HCT116 (cell line): Measurements from ENCODE around the gene ZNF836. TPM values are rescaled to one million over a fixed set of nuclear protein-coding genes. Genes with fewer than 3 reads are reported as not detected.

Experiments used
- ATAC-seq: fragments of 200-7000 bp; cut with Tn5 transposase; 2 replicates; pipeline ENCODE4 v1.9.1; 2020; ENCODE audit warnings: mild to moderate bottlenecking, moderate library complexity
- BruUV-seq: library from RNA; stranded (reverse); fragments of 400-500 nt; replicated peaks from 2 replicates; lab custom pipeline; 2021; lab: Mats Ljungman, UMichigan
- CTCF ChIA-PET: fragments of 300-600 bp; sonication (Branson Sonifier 250); formaldehyde crosslinking; loops from one replicate; lab custom pipeline; 2021; ENCODE audit warnings: antibody characterized with exemption; lab: Charles Lee
- POLR2A ChIA-PET: fragments of 300-600, 350-600 bp; sonication (Branson Sonifier 250); formaldehyde crosslinking; loops from one replicate; lab custom pipeline; 2021; ENCODE audit warnings: antibody characterized with exemption; lab: Charles Lee
- RAD21 ChIA-PET, 2 experiments: fragments of 300-600 bp; sonication (Branson Sonifier 250); formaldehyde crosslinking; loops; one replicate each; lab custom pipeline; 2023; ENCODE audit warnings: low total read pairs in 2 of 2; ENCODE audit not compliant: uncharacterized antibody in 2 of 2, unreplicated experiment in 2 of 2, low non-redundant PET in 1 of 2; lab: Charles Lee
- DNase-seq: peaks from one replicate; pipeline ENCODE4 v3.0.0-alpha.2; 2010; ENCODE audit warnings: low read depth, low spot score
- H2AFZ ChIP-seq: fragments of 200-600 bp; shearing (Covaris generic), sonication (generic); 2 replicates; pipeline ENCODE4 v1.6.1; 2017; ENCODE audit warnings: low read depth, mixed run types, mixed read lengths, antibody characterized with exemption, low read length; ENCODE audit not compliant: poor library complexity, severe bottlenecking
- H3K27ac ChIP-seq: 2 replicates; pipeline ENCODE4 v1.5.1; 2012; ENCODE audit warnings: low read depth, low read length
- H3K27me3 ChIP-seq: fragments of 200-600 bp; sonication (generic); 2 replicates; pipeline ENCODE4 v1.6.1; 2016; ENCODE audit warnings: mixed run types, low read length, mixed read lengths; ENCODE audit not compliant: insufficient read depth
- H3K36me3 ChIP-seq, 2 experiments: fragments of 200-500 bp in 1 of 2; fragments of 200-600 bp in 1 of 2; sonication (Bioruptor generic) in 1 of 2; sonication (generic) in 1 of 2; 2 replicates each; pipeline versions ENCODE4 v1.5.1 to v1.6.1; 2014 to 2016; ENCODE audit warnings: low read length in 2 of 2, inconsistent platforms in 1 of 2, mixed read lengths in 1 of 2, mixed run types in 1 of 2; ENCODE audit not compliant: insufficient read depth in 2 of 2, control insufficient read depth in 1 of 2
- H3K4me1 ChIP-seq, 2 experiments: fragments of 200-600 bp in 1 of 2; sonication (generic) in 1 of 2; 2 replicates each; pipeline versions ENCODE4 v1.5.1 to v1.6.1; 2012 to 2017; ENCODE audit warnings: low read length in 2 of 2, inconsistent platforms in 1 of 2, mild to moderate bottlenecking in 1 of 2, mixed read lengths in 1 of 2, mixed run types in 1 of 2, moderate library complexity in 1 of 2; ENCODE audit not compliant: insufficient read depth in 2 of 2, control insufficient read depth in 1 of 2
- H3K4me2 ChIP-seq: fragments of 200-600 bp; sonication (generic); 2 replicates; pipeline ENCODE4 v1.6.1; 2017; ENCODE audit warnings: mixed run types, low read length, mixed read lengths
- H3K4me3 ChIP-seq, 2 experiments: fragments of 200-600 bp in 1 of 2; sonication (generic) in 1 of 2; replicated peaks in 1 of 2; 2 replicates each; pipeline ENCODE4 v1.5.1; 2011 to 2016; ENCODE audit warnings: low read length in 2 of 2, control low read depth in 1 of 2, low read depth in 1 of 2, mild to moderate bottlenecking in 1 of 2, mixed read lengths in 1 of 2, mixed run types in 1 of 2
- H3K79me2 ChIP-seq: fragments of 200-600 bp; sonication (generic); 2 replicates; pipeline ENCODE4 v1.6.1; 2017; ENCODE audit warnings: mild to moderate bottlenecking, mixed run types, low read length, moderate library complexity, mixed read lengths; ENCODE audit not compliant: insufficient read depth
- H3K9ac ChIP-seq: fragments of 200-600 bp; sonication (generic); 2 replicates; pipeline ENCODE4 v1.6.1; 2016; ENCODE audit warnings: low read length, mixed read lengths
- H3K9me2 ChIP-seq: fragments of 200-600 bp; sonication (generic), shearing (Covaris generic); 2 replicates; pipeline ENCODE4 v1.6.1; 2017; ENCODE audit warnings: mixed run types, mild to moderate bottlenecking, moderate library complexity; ENCODE audit not compliant: insufficient read depth
- H3K9me3 ChIP-seq, 2 experiments: fragments of 200-500 bp in 1 of 2; fragments of 200-600 bp in 1 of 2; sonication (Bioruptor generic) in 1 of 2; sonication (generic) in 1 of 2; 2 replicates each; pipeline ENCODE4 v1.6.1; 2014 to 2017; ENCODE audit warnings: low read length in 2 of 2, mixed read lengths in 2 of 2, inconsistent platforms in 1 of 2, low read depth in 1 of 2, mild to moderate bottlenecking in 1 of 2, mixed run types in 1 of 2, moderate library complexity in 1 of 2; ENCODE audit not compliant: control insufficient read depth in 1 of 2, insufficient read depth in 1 of 2
- H4K20me1 ChIP-seq: fragments of 200-600 bp; sonication (generic), shearing (Covaris generic); 2 replicates; pipeline ENCODE4 v1.6.1; 2017; ENCODE audit warnings: mixed run types, mild to moderate bottlenecking, moderate library complexity; ENCODE audit not compliant: insufficient read depth
- EZH2 ChIP-seq: fragments of 200-600 bp; sonication (generic); IDR thresholded peaks from 2 replicates; pipeline ENCODE4 v1.6.1; 2017; ENCODE audit warnings: antibody characterized with exemption, mixed run types
- EZH2phosphoT487 ChIP-seq: fragments of 200-600 bp; IDR thresholded peaks from 2 replicates; pipeline ENCODE4 v1.6.1; 2018; ENCODE audit warnings: antibody characterized with exemption, borderline replicate concordance
- SP1 ChIP-seq: IDR thresholded peaks from 2 replicates; pipeline ENCODE4 v1.6.1; 2012; ENCODE audit warnings: low read depth
- intact Hi-C: fragments of 100-400 bp; cut with micrococcal nuclease; formaldehyde crosslinking; loops from 2 replicates; pipeline ENCODE4 v1.10.0; 2022
- total RNA-seq: library from RNA; stranded (reverse); gene quantifications from one replicate; pipeline ENCODE4 v1.2.1, GENCODE V29; 2021; ENCODE audit not compliant: unreplicated experiment
- TF ChIP-seq, protein P1 (sequence below), 3 experiments: fragments of 200-600 bp in 1 of 3; sonication (generic) in 1 of 3; IDR thresholded peaks in 2 of 3; conservative IDR thresholded peaks in 1 of 3; 2 replicates each; pipeline ENCODE4 v1.5.1; 2012 to 2017; ENCODE audit warnings: low read depth in 2 of 3, low read length in 2 of 3, antibody characterized with exemption in 1 of 3, borderline replicate concordance in 1 of 3, control low read depth in 1 of 3, mild to moderate bottlenecking in 1 of 3, mixed read lengths in 1 of 3, mixed run types in 1 of 3, moderate library complexity in 1 of 3; ENCODE audit not compliant: insufficient read depth in 1 of 3
- TF ChIP-seq, protein P2 (sequence below): IDR thresholded peaks from 2 replicates; pipeline ENCODE4 v1.6.1; 2011; ENCODE audit warnings: mild to moderate bottlenecking, low read length, moderate library complexity; ENCODE audit not compliant: insufficient replicate concordance; ENCODE audit errors: extremely low read depth

ZNF836 gene
- total RNA-seq, 1 experiment from 2014 or later, result not detected

DNA sequence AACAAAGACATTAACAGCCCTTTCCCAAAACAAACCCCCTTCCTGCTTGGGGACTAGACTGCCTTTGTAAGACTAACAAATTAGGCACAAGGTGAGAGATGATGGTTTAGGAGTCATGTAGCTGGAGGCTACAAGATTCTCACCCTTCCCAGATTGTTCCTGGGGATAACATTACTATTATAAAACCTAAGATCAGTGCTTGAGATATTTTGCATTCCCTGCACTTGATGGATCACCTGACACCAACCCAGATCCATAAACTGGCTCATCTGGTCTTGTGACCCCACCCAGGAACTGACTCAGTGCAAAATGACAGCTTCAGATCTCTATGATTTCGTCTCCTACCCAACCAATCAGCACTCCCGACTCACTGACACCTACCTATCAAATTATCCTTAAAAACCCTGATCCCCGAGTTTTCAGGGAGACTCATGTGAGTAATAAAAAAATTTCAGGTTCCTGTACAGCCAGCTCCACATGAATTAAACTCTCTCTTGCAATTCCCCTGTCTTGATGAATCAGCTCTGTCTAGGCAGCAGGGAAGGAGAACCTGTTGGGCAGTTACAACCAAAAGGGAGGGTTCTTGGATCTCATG lies 29.3 kb downstream of the ZNF836 start:
- DNase-seq (no peak), ATAC-seq (no peak)
- H3K9ac ChIP-seq, result no peak overlapping the region
- BruUV-seq, result no TSS peak
- no peak overlapping the region for H3K27ac ChIP-seq
- no peaks in the 10 kb centered on the region for H4K20me1 ChIP-seq
- ChIA-PET POLR2A (no interaction called here), RAD21 (no interaction called here), CTCF (no interaction called here)
- H3K27me3 ChIP-seq, result no peaks in the 10 kb centered on the region
- H3K9me2 ChIP-seq, result no peaks in the 10 kb centered on the region
- H3K4me3 ChIP-seq, result no peak overlapping the region
- TF ChIP-seq SP1 (no peak), EZH2 (no peak), EZH2phosphoT487 (no peak)
- TF ChIP-seq, protein P1, sequence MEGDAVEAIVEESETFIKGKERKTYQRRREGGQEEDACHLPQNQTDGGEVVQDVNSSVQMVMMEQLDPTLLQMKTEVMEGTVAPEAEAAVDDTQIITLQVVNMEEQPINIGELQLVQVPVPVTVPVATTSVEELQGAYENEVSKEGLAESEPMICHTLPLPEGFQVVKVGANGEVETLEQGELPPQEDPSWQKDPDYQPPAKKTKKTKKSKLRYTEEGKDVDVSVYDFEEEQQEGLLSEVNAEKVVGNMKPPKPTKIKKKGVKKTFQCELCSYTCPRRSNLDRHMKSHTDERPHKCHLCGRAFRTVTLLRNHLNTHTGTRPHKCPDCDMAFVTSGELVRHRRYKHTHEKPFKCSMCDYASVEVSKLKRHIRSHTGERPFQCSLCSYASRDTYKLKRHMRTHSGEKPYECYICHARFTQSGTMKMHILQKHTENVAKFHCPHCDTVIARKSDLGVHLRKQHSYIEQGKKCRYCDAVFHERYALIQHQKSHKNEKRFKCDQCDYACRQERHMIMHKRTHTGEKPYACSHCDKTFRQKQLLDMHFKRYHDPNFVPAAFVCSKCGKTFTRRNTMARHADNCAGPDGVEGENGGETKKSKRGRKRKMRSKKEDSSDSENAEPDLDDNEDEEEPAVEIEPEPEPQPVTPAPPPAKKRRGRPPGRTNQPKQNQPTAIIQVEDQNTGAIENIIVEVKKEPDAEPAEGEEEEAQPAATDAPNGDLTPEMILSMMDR (IDR thresholded peaks at IDR 0.05 in 2 of 3, conservative IDR thresholded peaks at IDR 0.05 in 1 of 3; ENCODE audit: borderline replicate concordance in 1 of 3, insufficient read depth in 1 of 3, low read depth in 2 of 3, low read length in 2 of 3), result no peak
- TF ChIP-seq, protein P2, sequence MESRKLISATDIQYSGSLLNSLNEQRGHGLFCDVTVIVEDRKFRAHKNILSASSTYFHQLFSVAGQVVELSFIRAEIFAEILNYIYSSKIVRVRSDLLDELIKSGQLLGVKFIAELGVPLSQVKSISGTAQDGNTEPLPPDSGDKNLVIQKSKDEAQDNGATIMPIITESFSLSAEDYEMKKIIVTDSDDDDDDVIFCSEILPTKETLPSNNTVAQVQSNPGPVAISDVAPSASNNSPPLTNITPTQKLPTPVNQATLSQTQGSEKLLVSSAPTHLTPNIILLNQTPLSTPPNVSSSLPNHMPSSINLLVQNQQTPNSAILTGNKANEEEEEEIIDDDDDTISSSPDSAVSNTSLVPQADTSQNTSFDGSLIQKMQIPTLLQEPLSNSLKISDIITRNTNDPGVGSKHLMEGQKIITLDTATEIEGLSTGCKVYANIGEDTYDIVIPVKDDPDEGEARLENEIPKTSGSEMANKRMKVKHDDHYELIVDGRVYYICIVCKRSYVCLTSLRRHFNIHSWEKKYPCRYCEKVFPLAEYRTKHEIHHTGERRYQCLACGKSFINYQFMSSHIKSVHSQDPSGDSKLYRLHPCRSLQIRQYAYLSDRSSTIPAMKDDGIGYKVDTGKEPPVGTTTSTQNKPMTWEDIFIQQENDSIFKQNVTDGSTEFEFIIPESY, result no peak
- no peak overlapping the region for H3K4me2 ChIP-seq
- no peak overlapping the region for H2AFZ ChIP-seq
- H3K4me1 ChIP-seq, result peaks cover 6 to 9% of the 10 kb centered on the region in 2 experiments; a peak in 2 of 4 replicates
- peaks cover 5% of the 10 kb centered on the region in 2 experiments; a peak in 2 of 4 replicates for H3K9me3 ChIP-seq
- H3K79me2 ChIP-seq, result peaks cover 14% of the 10 kb centered on the region
- no peaks in the 10 kb centered on the region for H3K36me3 ChIP-seq
- intact Hi-C loops, result no loop called here
